GM12892 (cell line): ENCODE measurements around the gene DEFB110.

Source experiments
- POLR2A ChIP-seq: IDR thresholded peaks from 2 replicates; pipeline ENCODE4 v1.6.1; 2011; ENCODE audit warnings: low read depth, low read length, control low read depth
- POLR2AphosphoS5 ChIP-seq: IDR thresholded peaks from 2 replicates; pipeline ENCODE4 v1.6.1; 2011; ENCODE audit warnings: low read depth, low read length, control low read depth
- TAF1 ChIP-seq: IDR thresholded peaks from 2 replicates; pipeline ENCODE4 v1.6.1; 2011; ENCODE audit warnings: low read depth, mild to moderate bottlenecking, control low read depth, low read length, borderline replicate concordance

DNA sequence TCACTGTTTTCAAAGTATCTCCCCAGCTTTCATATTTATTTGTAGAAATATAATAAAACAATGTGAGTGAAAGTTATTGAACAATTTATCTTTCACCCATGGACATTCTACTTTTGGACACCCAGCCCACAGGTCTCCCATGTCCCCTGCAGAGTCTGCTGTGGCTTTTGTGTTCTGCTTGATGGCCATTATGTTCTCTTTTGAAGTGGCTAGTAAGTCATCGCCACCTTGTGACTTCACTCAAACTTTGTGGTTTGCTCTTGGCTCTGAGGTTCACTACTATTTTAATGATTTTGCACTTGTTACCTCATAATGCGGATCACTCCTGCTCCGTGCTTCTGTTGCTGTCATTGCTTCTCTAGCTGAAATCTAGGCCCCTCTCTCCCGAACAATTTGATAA is 42.2 kb downstream of the DEFB110 start:
- TF ChIP-seq TAF1: no peak
- TF ChIP-seq POLR2AphosphoS5: no peak
- no peak for TF ChIP-seq POLR2A
